DMS53 treated with DMSO at 0.1 percent for 48 hours (cell line): ENCODE data around the gene YOD1.
"Not testable (repeated sequence)": the region's sequence is repeated elsewhere in the genome, so short reads cannot be mapped to it uniquely, and the experiment has no call there.

Experiments used
- DNase-seq: peaks from one replicate; lab custom pipeline; 2025; ENCODE audit not compliant: unreplicated experiment; lab: John Stamatoyannopoulos, UW

The YOD1 gene

DNA sequence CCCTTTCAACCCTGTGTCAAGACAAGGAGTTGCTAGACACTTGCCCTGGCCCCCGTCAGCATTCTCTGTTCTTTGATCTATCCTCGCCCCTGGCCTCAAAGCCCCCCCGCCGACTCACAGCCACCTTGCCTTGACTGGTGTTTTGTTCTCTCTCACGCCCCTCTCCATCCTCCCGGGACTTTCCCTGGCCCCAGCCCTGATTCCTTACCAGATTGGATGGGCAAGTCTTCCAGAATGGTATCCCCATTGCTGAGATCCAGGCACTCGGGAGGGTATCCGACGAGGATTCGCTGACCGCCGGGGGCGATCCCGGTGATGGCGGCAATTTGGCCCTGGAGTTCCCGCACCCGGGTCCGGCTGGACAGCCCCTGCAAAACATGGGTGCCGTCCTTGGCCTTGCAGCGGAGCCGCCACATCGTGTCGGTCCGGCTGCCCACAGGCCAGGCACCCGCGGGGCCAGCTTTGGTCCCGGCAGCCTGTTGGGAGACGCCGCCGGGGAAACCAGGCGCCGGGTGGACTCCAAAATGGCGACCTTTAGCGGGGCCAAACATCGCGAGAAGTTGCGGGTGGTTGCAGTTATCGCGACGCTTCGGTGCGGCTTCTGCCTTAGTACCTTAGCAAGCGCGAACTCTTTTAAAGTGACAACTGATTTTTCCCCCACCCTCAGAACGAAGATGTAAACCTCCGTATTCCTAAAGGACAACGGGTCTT, 373 bp downstream of the YOD1 start:
- DNase-seq = peak; percentile 90

DNA sequence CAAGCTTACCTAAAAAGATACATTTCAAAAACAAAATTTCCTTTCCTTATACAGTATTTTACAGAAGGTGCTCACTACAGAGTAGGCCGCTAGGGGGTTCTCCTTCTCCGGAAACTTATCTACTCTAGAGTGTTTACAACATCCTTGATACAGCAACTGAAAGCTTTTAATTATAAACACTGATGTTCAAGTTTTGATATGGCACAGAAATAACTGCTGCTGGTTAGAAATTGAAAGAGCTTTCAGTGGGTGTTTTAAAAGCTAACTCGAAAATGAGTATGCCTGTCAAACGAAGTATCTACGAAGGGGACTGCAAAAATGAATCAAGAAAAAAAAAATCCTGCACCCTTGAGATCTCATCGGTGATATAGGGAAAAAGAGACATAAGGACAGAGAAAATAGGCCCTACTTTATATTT, 1.0 kb downstream of the YOD1 start:
- peak; percentile 76 for DNase-seq

DNA sequence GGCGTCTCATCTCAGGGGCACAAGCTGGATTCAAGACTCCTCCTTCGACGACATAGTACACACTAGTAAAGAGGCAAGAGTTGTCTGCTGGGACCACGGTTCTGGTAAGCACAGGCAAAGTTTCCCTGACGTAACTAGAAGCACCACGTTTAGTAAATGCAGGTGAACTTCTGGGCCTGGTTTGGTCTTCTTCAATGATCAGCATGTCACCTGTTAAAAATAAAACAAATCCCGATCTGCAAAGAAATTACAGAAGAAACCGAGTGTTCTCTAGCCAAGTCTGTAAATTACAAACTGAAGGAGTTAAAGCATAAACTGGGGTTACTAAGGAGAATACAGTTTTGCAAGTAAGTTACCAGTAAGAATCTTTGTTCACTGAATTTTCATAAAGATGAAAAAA, 1.5 kb downstream of the YOD1 start:
- DNase-seq = no peak

- DNase-seq = no peak
Observed at GRCh38 chr1:207049054-207049453, 2.0 kb downstream of the YOD1 start.

- no peak for DNase-seq
Observed at GRCh38 chr1:207048041-207048440, 3.0 kb downstream of the YOD1 start.

GRCh38 chr1:207047505-207047904, 3.5 kb downstream of the YOD1 start:
- DNase-seq = no peak

GRCh38 chr1:207045453-207045852, 5.6 kb downstream of the YOD1 start:
- no peak for DNase-seq

DNA sequence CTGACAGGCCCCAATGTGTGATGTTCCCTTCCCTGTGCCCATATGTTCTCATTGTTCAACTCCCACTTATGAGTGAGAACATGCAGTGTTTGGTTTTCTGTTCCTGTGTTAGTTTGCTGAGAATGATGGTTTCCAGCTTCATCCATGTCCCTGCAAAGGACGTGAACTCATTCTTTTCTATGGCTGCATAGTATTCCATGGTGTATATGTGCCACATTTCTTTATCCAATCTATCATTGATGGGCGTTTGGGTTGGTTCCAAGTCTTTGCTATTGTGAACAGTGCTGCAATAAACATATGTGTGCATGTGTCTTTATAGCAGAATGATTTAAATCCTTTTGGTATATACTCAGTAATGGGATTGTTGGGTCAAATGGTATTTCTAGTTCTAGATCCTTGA, 9.6 kb downstream of the YOD1 start:
- not testable (repeated sequence) for DNase-seq

- no peak for DNase-seq
Observed at GRCh38 chr1:207040181-207040533, 10.9 kb downstream of the YOD1 start.

- no peak for DNase-seq
Observed at GRCh38 chr1:207039380-207040180, 11.4 kb downstream of the YOD1 start.

DNA sequence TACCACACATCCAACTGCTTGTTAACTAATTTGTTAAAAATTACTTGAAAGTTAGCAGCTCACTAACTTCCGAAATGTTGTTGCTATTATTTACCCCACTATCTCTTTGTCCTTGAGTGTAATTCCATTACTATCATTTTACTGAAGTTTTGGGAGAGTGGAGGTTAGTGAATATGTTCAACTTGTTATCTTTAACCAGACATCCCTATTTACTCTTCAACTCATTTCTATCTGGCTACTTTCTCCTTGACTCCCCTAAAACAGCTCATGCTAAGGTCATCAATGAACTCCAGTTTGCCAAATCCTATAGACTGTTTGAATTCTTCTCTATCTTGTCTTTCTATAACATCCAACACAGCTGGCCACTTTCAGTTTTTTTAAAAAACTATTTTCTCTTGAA, 14.1 kb downstream of the YOD1 start:
- DNase-seq = no peak

GRCh38 chr1:207035877-207036551, 15.0 kb downstream of the YOD1 start:
- DNase-seq = no peak

GRCh38 chr1:207034998-207035397, 16.0 kb downstream of the YOD1 start:
- no peak for DNase-seq

DNA sequence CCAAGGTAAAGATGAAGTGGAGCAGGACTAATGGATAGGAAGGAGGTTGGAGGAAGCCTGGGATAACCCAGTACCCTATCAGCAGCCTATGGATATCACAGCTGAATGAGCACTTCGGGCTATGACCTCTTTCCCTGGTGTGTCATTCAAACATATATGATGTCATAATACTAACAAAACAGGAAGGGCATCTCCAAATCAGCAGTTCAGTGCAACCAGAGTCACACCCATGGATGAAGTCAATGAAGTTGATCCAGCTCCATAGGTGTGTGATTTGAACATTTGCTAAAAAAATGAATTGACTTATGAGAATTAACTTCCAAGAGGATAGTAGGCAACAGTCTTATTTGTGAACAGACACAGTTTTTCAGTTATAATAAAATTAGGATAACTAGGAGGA, 16.8 kb downstream of the YOD1 start:
- peak; percentile 7 for DNase-seq

GRCh38 chr1:207033302-207033701, 17.7 kb downstream of the YOD1 start:
- no peak for DNase-seq

- DNase-seq = peak; percentile 98
Observed at GRCh38 chr1:207032528-207033017, 18.4 kb downstream of the YOD1 start, which contains the start of gene C1orf116. Gene C1orf116, minus strand, starts transcription at chr1:207032756. Its CDS starts 5,158 bp downstream, at chr1:207027598.

DNA sequence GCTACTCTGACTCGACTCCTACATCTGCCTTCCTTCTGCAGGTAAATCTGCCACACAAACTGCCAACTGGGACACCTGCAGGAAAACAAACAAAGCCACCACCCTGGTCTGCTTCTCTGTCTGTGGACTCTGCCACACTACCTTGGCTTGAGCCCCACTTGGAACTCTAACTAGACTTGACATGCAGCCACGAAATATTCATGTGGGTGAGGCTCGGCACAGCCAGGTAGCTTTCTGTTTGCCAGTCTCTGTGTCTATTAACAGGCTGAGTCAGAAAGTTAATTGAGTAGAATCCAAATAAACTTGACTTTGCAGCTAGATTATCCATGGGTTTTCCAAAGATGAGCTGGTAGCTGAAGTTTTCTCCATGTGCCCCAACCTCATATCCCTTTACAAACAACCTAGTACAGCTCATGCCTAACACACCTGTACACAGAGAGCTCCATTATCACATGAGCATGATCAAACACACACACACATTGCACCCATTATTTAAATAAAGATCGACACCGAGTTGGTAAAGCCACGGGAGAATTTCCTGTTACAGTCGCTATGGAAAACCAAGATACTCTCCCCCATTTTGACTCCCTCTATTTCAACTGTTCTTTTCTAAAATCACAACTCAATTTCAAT, 19.3 kb downstream of the YOD1 start:
- DNase-seq = peak; percentile 78

GRCh38 chr1:207031016-207031415, 20.0 kb downstream of the YOD1 start:
- DNase-seq = no peak

DNA sequence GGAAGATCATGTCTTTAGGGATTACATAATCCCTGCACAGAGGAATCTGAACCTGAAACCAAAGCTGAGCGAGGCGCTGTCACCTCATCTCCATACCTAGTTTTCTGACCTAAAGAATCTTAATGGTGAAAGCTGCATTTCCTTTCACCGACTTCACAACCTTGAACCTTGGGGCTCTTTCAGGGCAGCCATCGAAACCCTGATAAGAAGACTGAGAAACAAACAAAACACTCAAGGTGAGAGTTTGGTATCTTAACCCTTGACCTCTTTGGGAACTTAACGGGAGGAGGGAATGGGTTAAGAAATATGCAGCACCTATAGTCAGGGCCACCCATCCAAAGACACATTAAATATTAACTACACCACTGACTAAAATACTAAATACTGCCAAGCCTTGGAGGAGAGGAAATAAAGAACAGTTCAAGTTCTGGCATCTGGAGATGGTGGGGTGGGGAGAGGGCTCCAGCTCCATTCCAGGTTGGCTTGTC, 20.4 kb downstream of the YOD1 start:
- DNase-seq = no peak

GRCh38 chr1:207029701-207030521, 21.1 kb downstream of the YOD1 start:
- DNase-seq = no peak
